CD14-positive monocyte (primary cell): Measurements from ENCODE around the gene NRG3. TPM values are rescaled to one million over a fixed set of nuclear protein-coding genes. Genes with fewer than 3 reads are reported as not detected.

Experiments
- DNase-seq, 3 donors: peaks; one replicate each; pipeline ENCODE4 v3.0.0-alpha.2; 2011 to 2022
- H2AFZ ChIP-seq: 2 replicates; pipeline ENCODE4 v1.6.0; 2012; ENCODE audit warnings: mild to moderate bottlenecking, low read depth, low read length, inconsistent platforms; ENCODE audit not compliant: insufficient read depth, poor library complexity, severe bottlenecking
- H3K27ac ChIP-seq, 2 donors: 1 replicate in 1 of 2; 2 replicates in 1 of 2; pipeline ENCODE4 v1.5.1; 2012 to 2013; ENCODE audit warnings: low read length in 2 of 2, control low read depth in 1 of 2, inconsistent platforms in 1 of 2, low read depth in 1 of 2, mild to moderate bottlenecking in 1 of 2
- H3K27me3 ChIP-seq, 2 donors: one replicate each; pipeline versions ENCODE4 v1.6.0 to v1.6.1; 2011 to 2013; ENCODE audit warnings: low read length in 2 of 2; ENCODE audit not compliant: control insufficient read depth in 2 of 2, insufficient read depth in 2 of 2
- H3K36me3 ChIP-seq, 2 donors: replicated peaks in 1 of 2; 1 replicate in 1 of 2; 2 replicates in 1 of 2; pipeline versions ENCODE4 v1.5.1 to v1.6.1; 2012 to 2013; ENCODE audit warnings: low read length in 2 of 2, control low read depth in 1 of 2, inconsistent platforms in 1 of 2, mild to moderate bottlenecking in 1 of 2; ENCODE audit not compliant: insufficient read depth in 2 of 2, control insufficient read depth in 1 of 2
- H3K4me1 ChIP-seq, 2 donors: 1 replicate in 1 of 2; 2 replicates in 1 of 2; pipeline versions ENCODE4 v1.5.1 to v1.6.1; 2012 to 2013; ENCODE audit warnings: low read length in 2 of 2, control low read depth in 1 of 2, inconsistent platforms in 1 of 2, mild to moderate bottlenecking in 1 of 2, moderate library complexity in 1 of 2; ENCODE audit not compliant: insufficient read depth in 2 of 2, control insufficient read depth in 1 of 2
- H3K4me2 ChIP-seq: replicated peaks from 2 replicates; pipeline ENCODE3; 2012; ENCODE audit warnings: low read length, moderate library complexity, mild to moderate bottlenecking; ENCODE audit not compliant: poor library complexity, severe bottlenecking; ENCODE audit errors: extremely low read depth
- H3K4me3 ChIP-seq, 3 experiments: fragments of 200-600 bp in 1 of 3; sonication (generic) in 1 of 3; replicated peaks in 1 of 3; 1 replicate in 2 of 3; 2 replicates in 1 of 3; pipeline ENCODE4 v1.5.1; 2011 to 2013; ENCODE audit warnings: low read length in 3 of 3, mild to moderate bottlenecking in 3 of 3, control low read depth in 2 of 3, low read depth in 2 of 3, inconsistent platforms in 1 of 3, moderate library complexity in 1 of 3
- H3K79me2 ChIP-seq: 2 replicates; pipeline ENCODE4 v1.6.0; 2012; ENCODE audit warnings: mild to moderate bottlenecking, control low read depth, inconsistent platforms, low read length, moderate library complexity; ENCODE audit not compliant: insufficient read depth
- H3K9ac ChIP-seq: 2 replicates; pipeline ENCODE4 v1.6.0; 2017; ENCODE audit warnings: low read length, mild to moderate bottlenecking; ENCODE audit not compliant: insufficient read depth, poor library complexity, severe bottlenecking
- H3K9me3 ChIP-seq, 2 donors: replicated peaks in 1 of 2; 1 replicate in 1 of 2; 2 replicates in 1 of 2; pipeline versions ENCODE4 v1.5.1 to v1.6.1; 2012 to 2013; ENCODE audit warnings: low read length in 2 of 2, control low read depth in 1 of 2; ENCODE audit not compliant: control insufficient read depth in 1 of 2, insufficient read depth in 1 of 2
- H4K20me1 ChIP-seq: 2 replicates; pipeline ENCODE4 v1.6.0; 2012; ENCODE audit warnings: mild to moderate bottlenecking, low read length, control low read depth, moderate library complexity; ENCODE audit not compliant: insufficient read depth
- H3K27ac Mint-ChIP-seq, 7 donors: one replicate each; pipeline ENCODE4 v1.8.0; 2020; ENCODE audit warnings: mild to moderate bottlenecking in 7 of 7, mixed read lengths in 7 of 7, moderate library complexity in 6 of 7, inconsistent platforms in 2 of 7
- H3K27me3 Mint-ChIP-seq, 3 donors: one replicate each; pipeline ENCODE4 v1.8.0; 2021 to 2022; ENCODE audit warnings: low read depth in 3 of 3, mild to moderate bottlenecking in 3 of 3, mixed read lengths in 3 of 3, moderate library complexity in 3 of 3, inconsistent platforms in 1 of 3
- H3K36me3 Mint-ChIP-seq, 2 donors: one replicate each; pipeline ENCODE4 v1.8.0; 2020; ENCODE audit warnings: mixed read lengths in 2 of 2, inconsistent platforms in 1 of 2, mild to moderate bottlenecking in 1 of 2
- H3K4me1 Mint-ChIP-seq: one replicate; pipeline ENCODE4 v1.8.0; 2020; ENCODE audit warnings: mild to moderate bottlenecking, mixed read lengths
- H3K4me3 Mint-ChIP-seq, 2 donors: one replicate each; pipeline ENCODE4 v1.8.0; 2020; ENCODE audit warnings: mild to moderate bottlenecking in 2 of 2, mixed read lengths in 2 of 2, moderate library complexity in 1 of 2
- H3K9me3 Mint-ChIP-seq, 7 donors: one replicate each; pipeline ENCODE4 v1.8.0; 2020 to 2022; ENCODE audit warnings: mixed read lengths in 7 of 7, mild to moderate bottlenecking in 6 of 7, moderate library complexity in 6 of 7, inconsistent platforms in 2 of 7
- CTCF ChIP-seq: fragments of 200-600 bp; IDR thresholded peaks from one replicate; pipeline ENCODE4 v1.8.0; 2022; ENCODE audit warnings: antibody characterized with exemption, mild to moderate bottlenecking
- WGBS: methylation state at CpG from one replicate; pipeline ENCODE4 v1.1.5; 2013; ENCODE audit warnings: missing lambda C conversion rate; ENCODE audit not compliant: insufficient coverage; 5-methylcytosine and 5-hydroxymethylcytosine counted together
- intact Hi-C, 2 donors: fragments of 100-400 bp; cut with micrococcal nuclease; formaldehyde crosslinking; loops; one replicate each; pipeline versions ENCODE4 v1.15.0 to v1.15.1; 2023
- polyA plus RNA-seq, 3 donors: library from polyadenylated mRNA; depleted of rRNA in 1 of 3; unstranded in 2 of 3; stranded (reverse) in 1 of 3; fragments of 300-500 nt in 2 of 3; fragments of >200 nt in 1 of 3; fragmentation: Illumina TruSeq in 2 of 3; gene quantifications; 1 replicate in 2 of 3; 2 replicates in 1 of 3; pipeline ENCODE4 v1.2.3, GENCODE V29; 2012 to 2021

NRG3 gene
- polyA plus RNA-seq, 3 donors = not detected

DNA sequence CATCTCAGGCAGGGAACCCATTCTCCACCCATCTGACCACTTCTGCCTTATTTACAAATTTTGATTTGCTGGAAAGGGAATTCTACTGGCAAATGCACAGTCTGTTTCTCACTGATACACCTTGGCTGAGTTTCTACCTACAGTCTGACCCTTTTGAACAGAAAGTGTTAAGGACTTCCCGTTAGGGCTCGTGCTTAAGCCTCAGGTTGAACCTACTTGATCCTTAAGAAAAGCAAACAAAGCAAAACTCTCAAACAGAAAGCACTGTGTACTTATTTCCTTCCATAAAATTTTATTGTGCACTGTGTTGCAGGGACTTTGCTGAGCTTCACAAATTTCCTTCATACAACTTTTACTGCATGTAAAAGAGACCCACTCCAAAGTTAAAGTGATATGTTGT, 367.8 kb downstream of the NRG3 start:
- no peak for TF ChIP-seq CTCF
- no CpG with 5 or more reads among the region's 2 CpGs for WGBS
- H3K4me3 ChIP-seq = no peak overlapping the region
- H3K27ac Mint-ChIP-seq = no peak overlapping the region
- H3K9me3 ChIP-seq = no peaks in the 10 kb centered on the region
- H3K36me3 Mint-ChIP-seq = no peaks in the 10 kb centered on the region
- no peaks in the 10 kb centered on the region for H3K4me1 Mint-ChIP-seq
- H3K36me3 ChIP-seq = no peaks in the 10 kb centered on the region
- no peak overlapping the region for H3K4me2 ChIP-seq
- peaks cover 0 to 6% (median 2%) of the 10 kb centered on the region in 7 donors for H3K9me3 Mint-ChIP-seq
- no peaks in the 10 kb centered on the region for H3K27me3 ChIP-seq
- no peaks in the 10 kb centered on the region for H3K79me2 ChIP-seq
- no peaks in the 10 kb centered on the region for H3K27me3 Mint-ChIP-seq
- no peak overlapping the region for H3K9ac ChIP-seq
- no peak overlapping the region for H3K4me3 Mint-ChIP-seq
- intact Hi-C loops = no loop called here
- DNase-seq = no peak
- no peaks in the 10 kb centered on the region for H3K4me1 ChIP-seq
- H3K27ac ChIP-seq = no peak overlapping the region
- H2AFZ ChIP-seq = no peak overlapping the region
- H4K20me1 ChIP-seq = no peaks in the 10 kb centered on the region

DNA sequence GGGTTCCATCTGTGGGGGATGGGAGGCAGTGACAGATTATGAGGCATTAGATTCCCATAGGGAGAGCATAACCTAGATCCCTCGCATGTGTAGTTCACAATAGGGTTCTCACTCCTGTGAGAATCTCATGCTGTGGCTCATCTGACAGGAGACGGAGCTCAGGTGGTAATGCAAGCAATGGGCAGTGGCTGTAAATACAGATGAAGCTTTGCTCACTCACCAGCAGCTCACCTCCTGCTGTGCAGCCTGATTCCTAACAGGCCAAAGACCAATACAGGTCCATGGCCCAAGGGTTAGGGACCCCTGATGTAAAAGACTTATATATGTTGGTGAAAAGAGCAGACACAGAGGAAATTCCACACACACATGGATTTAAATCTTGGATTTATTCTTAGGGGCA, 370.2 kb downstream of the NRG3 start:
- no peak overlapping the region for H3K9ac ChIP-seq
- no peak overlapping the region for H3K4me3 Mint-ChIP-seq
- H3K4me1 Mint-ChIP-seq = no peaks in the 10 kb centered on the region
- no peak for TF ChIP-seq CTCF
- H3K4me2 ChIP-seq = no peak overlapping the region
- intact Hi-C loops = no loop called here
- no peaks in the 10 kb centered on the region for H3K4me1 ChIP-seq
- no peaks in the 10 kb centered on the region for H3K79me2 ChIP-seq
- no CpG with 5 or more reads among the region's 2 CpGs for WGBS
- no peaks in the 10 kb centered on the region for H3K27me3 ChIP-seq
- peaks cover 0 to 6% (median 2%) of the 10 kb centered on the region in 7 donors for H3K9me3 Mint-ChIP-seq
- no peaks in the 10 kb centered on the region for H3K36me3 ChIP-seq
- H3K36me3 Mint-ChIP-seq = no peaks in the 10 kb centered on the region
- no peaks in the 10 kb centered on the region for H3K9me3 ChIP-seq
- H3K27ac Mint-ChIP-seq = no peak overlapping the region
- H4K20me1 ChIP-seq = no peaks in the 10 kb centered on the region
- peaks cover 0 to 1% (median 0%) of the 10 kb centered on the region in 3 donors for H3K27me3 Mint-ChIP-seq
- H3K4me3 ChIP-seq = no peak overlapping the region
- no peak overlapping the region for H2AFZ ChIP-seq
- no peak for DNase-seq
- no peak overlapping the region for H3K27ac ChIP-seq
